GM12878 (cell line): ENCODE measurements around the gene H2BK1. TPM values are rescaled to one million over a fixed set of nuclear protein-coding genes. Genes with fewer than 3 reads are reported as not detected.

Experiments used
- ATAC-seq: fragments of 200-7000 bp; cut with Tn5 transposase; 3 replicates; pipeline ENCODE4 v1.9.1; 2020; ENCODE audit warnings: mild to moderate bottlenecking, moderate library complexity
- BruUV-seq: library from RNA; stranded (reverse); fragments of 400-500 nt; replicated peaks from 2 replicates; lab custom pipeline; 2021; lab: Mats Ljungman, UMichigan
- CTCF ChIA-PET: fragments of 300-600 bp; sonication (Branson Sonifier 250); formaldehyde crosslinking; extraction: SDS; loops from one replicate; lab custom pipeline; 2021; ENCODE audit warnings: inconsistent platforms; lab: Yijun Ruan, JAX
- POLR2A ChIA-PET: fragments of 350-600 bp; formaldehyde crosslinking; extraction: SDS; loops from one replicate; lab custom pipeline; 2021; ENCODE audit warnings: inconsistent platforms; lab: Charles Lee
- RAD21 ChIA-PET: fragments of 300-600 bp; sonication (Branson Sonifier 250); formaldehyde crosslinking; loops from one replicate; lab custom pipeline; 2023; ENCODE audit warnings: antibody characterized with exemption; ENCODE audit not compliant: unreplicated experiment; lab: Charles Lee
- SMC1A ChIA-PET: fragments of 300-600 bp; sonication (Branson Sonifier 250); formaldehyde crosslinking; loops from one replicate; lab custom pipeline; 2023; ENCODE audit not compliant: unreplicated experiment, uncharacterized antibody; lab: Charles Lee
- DNase-seq: peaks from one replicate; pipeline ENCODE4 v3.0.0-alpha.2; 2011; ENCODE audit warnings: low read depth, low spot score
- FAIRE-seq: peaks from 3 replicates; lab custom pipeline; 2011; peaks lifted over from hg19 to GRCh38; lab: Jason Lieb, UNC
- H2AFZ ChIP-seq: 2 replicates; pipeline ENCODE4 v1.6.0; 2011; ENCODE audit warnings: low read depth, low read length, control low read depth; ENCODE audit not compliant: control insufficient read depth
- H3K27ac ChIP-seq: 2 replicates; pipeline ENCODE4 v1.5.1; 2011; ENCODE audit warnings: control low read depth; ENCODE audit not compliant: control insufficient read depth, insufficient read depth
- H3K27me3 ChIP-seq, 2 experiments: replicated peaks in 1 of 2; 2 replicates each; pipeline versions ENCODE4 v1.6.0 to v1.6.1; 2011; ENCODE audit warnings: low read length in 1 of 2; ENCODE audit not compliant: control insufficient read depth in 2 of 2, insufficient read depth in 2 of 2
- H3K36me3 ChIP-seq, 2 experiments: 2 replicates each; pipeline ENCODE4 v1.5.1; 2011; ENCODE audit warnings: low read length in 1 of 2; ENCODE audit not compliant: control insufficient read depth in 2 of 2, insufficient read depth in 2 of 2
- H3K4me1 ChIP-seq: 2 replicates; pipeline ENCODE4 v1.6.1; 2011; ENCODE audit warnings: mild to moderate bottlenecking, low read length, moderate library complexity, mixed read lengths; ENCODE audit not compliant: control insufficient read depth, insufficient read depth
- H3K4me2 ChIP-seq: 2 replicates; pipeline ENCODE4 v1.6.0; 2011; ENCODE audit warnings: control low read depth; ENCODE audit not compliant: control insufficient read depth, insufficient read depth
- H3K4me3 ChIP-seq: fragments of 200-600 bp; sonication (generic); 2 replicates; pipeline ENCODE4 v1.5.1; 2016
- H3K79me2 ChIP-seq: 2 replicates; pipeline ENCODE4 v1.6.0; 2011; ENCODE audit warnings: low read length; ENCODE audit not compliant: control insufficient read depth, insufficient read depth
- H3K9ac ChIP-seq: 2 replicates; pipeline ENCODE4 v1.8.0; 2011; ENCODE audit warnings: low read length, control low read depth, mixed read lengths; ENCODE audit not compliant: control insufficient read depth, insufficient read depth
- H3K9me3 ChIP-seq: replicated peaks from 3 replicates; pipeline ENCODE4 v1.5.1; 2011; ENCODE audit warnings: mild to moderate bottlenecking, low read length; ENCODE audit not compliant: control insufficient read depth, insufficient read depth
- H4K20me1 ChIP-seq: 2 replicates; pipeline ENCODE4 v1.6.0; 2011; ENCODE audit not compliant: control insufficient read depth, insufficient read depth
- BCLAF1 ChIP-seq: fragments of 450-650 bp; IDR thresholded peaks from 2 replicates; pipeline ENCODE4 v1.6.1; 2017; ENCODE audit warnings: antibody characterized with exemption, mild to moderate bottlenecking, moderate library complexity
- HCFC1 ChIP-seq: fragments of 150-350 bp; IDR thresholded peaks from 2 replicates; pipeline ENCODE4 v1.6.1; 2014; ENCODE audit warnings: low read length
- IRF5 ChIP-seq: fragments of 450-650 bp; IDR thresholded peaks from 2 replicates; pipeline ENCODE4 v1.6.1; 2017; ENCODE audit warnings: borderline replicate concordance
- LARP7 ChIP-seq: fragments of 450-650 bp; IDR thresholded peaks from 2 replicates; pipeline ENCODE4 v1.6.1; 2017; ENCODE audit warnings: mild to moderate bottlenecking
- PAX8 ChIP-seq: fragments of 450-650 bp; IDR thresholded peaks from 2 replicates; pipeline ENCODE4 v1.6.1; 2017; ENCODE audit warnings: mild to moderate bottlenecking, moderate library complexity
- POLR2A ChIP-seq: IDR thresholded peaks from 2 replicates; pipeline ENCODE4 v1.6.1; 2011; ENCODE audit warnings: low read depth, mild to moderate bottlenecking, low read length
- SMAD5 ChIP-seq: IDR thresholded peaks from 2 replicates; pipeline ENCODE4 v1.6.1; 2016; ENCODE audit warnings: antibody characterized with exemption, low read depth
- TCF3 ChIP-seq: IDR thresholded peaks from 2 replicates; pipeline ENCODE4 v1.6.1; 2012; ENCODE audit warnings: low read depth, mild to moderate bottlenecking, low read length, borderline replicate concordance; ENCODE audit not compliant: insufficient read depth
- TCF7 ChIP-seq: IDR thresholded peaks from 2 replicates; pipeline ENCODE4 v1.6.1; 2014; ENCODE audit warnings: antibody characterized with exemption, borderline replicate concordance
- YY1 ChIP-seq: IDR thresholded peaks from 2 replicates; pipeline ENCODE4 v1.6.1; 2011; ENCODE audit warnings: low read depth, mild to moderate bottlenecking, low read length
- ZNF274 ChIP-seq: IDR thresholded peaks from one replicate; pipeline ENCODE4 v1.8.0; 2011; ENCODE audit not compliant: insufficient read length, insufficient read depth
- WGBS: methylation state at CpG from one replicate; pipeline ENCODE4 v1.1.6; 2016; ENCODE audit warnings: low lambda C conversion rate; ENCODE audit not compliant: insufficient replicate concordance, insufficient coverage; ENCODE audit errors: missing lambda C conversion rate; 5-methylcytosine and 5-hydroxymethylcytosine counted together
- in situ Hi-C: fragments of 300-500 bp; cut with MboI; formaldehyde crosslinking; loops from 9 replicates; pipeline ENCODE4 v1.14.3; 2018; ENCODE audit warnings: mixed read lengths
- intact Hi-C: fragments of 100-400 bp; cut with micrococcal nuclease; formaldehyde crosslinking; loops from one replicate; pipeline ENCODE4 v1.14.2; 2022; ENCODE audit not compliant: unreplicated experiment
- polyA plus RNA-seq, 11 experiments: library from polyadenylated mRNA; depleted of rRNA in 4 of 11; unstranded in 6 of 11; stranded (reverse) in 5 of 11; fragments of >200 nt; fragmentation: Nextera tagmentation in 4 of 11; fragmentation: Illumina TruSeq in 1 of 11; extraction: Ambion mirVana in 4 of 11; extraction: Trizol in 1 of 11; gene quantifications; 1 replicate in 1 of 11; 2 replicates in 10 of 11; pipeline versions ENCODE4 v1.2.1 to v1.2.3, GENCODE V29; 2011 to 2016; ENCODE audit warnings: inconsistent platforms in 2 of 11, missing spikeins in 2 of 11, low read depth in 1 of 11
- total RNA-seq, 4 experiments: library from RNA; depleted of rRNA in 3 of 4; stranded (reverse); fragments of >200 nt in 3 of 4; fragmentation: Illumina TruSeq in 1 of 4; extraction: Trizol in 1 of 4; gene quantifications; 2 replicates each; pipeline versions ENCODE4 v1.2.1 to v1.2.3, GENCODE V29; 2013 to 2021
- TF ChIP-seq, protein P1 (sequence below): fragments of 450-650 bp; IDR thresholded peaks from 2 replicates; pipeline ENCODE4 v1.6.1; 2017; ENCODE audit warnings: mild to moderate bottlenecking, moderate library complexity
- TF ChIP-seq, protein P2 (sequence below): IDR thresholded peaks from 2 replicates; pipeline ENCODE4 v1.6.1; 2012; ENCODE audit warnings: low read length, inconsistent platforms

The H2BK1 gene
- total and polyA plus RNA-seq, 10 of the 15 experiments (the other 5 are each of a cell fraction or from before 2014, with no cell fraction given) = 0.54 TPM; not detected in 9

DNA sequence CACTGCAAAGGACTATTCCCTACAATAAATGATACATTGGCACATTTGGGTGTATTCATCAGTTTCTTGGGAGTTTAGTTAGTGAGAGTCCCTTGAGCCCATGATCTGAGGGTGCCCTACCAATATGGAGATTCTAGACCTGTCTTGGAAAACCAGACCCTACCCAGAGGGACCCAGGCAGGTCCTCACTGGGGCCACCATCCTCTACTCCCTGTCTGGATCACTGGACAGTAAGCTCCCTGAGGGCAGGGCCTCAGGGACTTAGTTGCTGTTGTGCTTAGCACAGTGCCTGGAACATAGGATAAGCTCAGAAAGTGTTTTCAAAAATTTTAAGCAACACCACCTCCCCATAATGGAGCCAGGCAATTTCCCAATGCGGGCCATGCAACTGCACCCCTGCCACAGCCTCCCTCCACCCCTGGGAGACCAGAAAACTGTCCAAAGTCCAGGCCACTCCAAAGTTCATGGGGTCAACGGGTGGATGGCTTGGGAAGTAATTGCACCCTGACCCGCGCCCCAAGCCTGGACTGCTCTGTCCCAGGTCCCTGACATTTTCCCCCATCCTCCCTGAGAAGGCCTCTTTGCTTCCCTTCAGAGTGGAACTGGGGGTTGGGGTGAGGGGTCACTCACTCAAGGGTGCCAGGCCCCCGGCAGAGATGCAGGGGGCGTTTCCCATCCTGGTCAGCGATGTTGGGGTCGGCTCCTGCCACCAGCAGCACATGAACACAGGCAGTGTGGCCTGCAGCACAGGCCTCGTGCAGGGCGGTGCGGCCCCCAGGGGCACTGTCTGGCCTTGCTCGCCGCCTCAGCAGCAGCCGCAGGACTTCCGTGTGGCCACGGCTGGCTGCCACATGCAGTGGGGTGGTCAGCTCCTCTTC, 24.3 kb downstream of the H2BK1 start (continued):
- TF ChIP-seq, protein P1, sequence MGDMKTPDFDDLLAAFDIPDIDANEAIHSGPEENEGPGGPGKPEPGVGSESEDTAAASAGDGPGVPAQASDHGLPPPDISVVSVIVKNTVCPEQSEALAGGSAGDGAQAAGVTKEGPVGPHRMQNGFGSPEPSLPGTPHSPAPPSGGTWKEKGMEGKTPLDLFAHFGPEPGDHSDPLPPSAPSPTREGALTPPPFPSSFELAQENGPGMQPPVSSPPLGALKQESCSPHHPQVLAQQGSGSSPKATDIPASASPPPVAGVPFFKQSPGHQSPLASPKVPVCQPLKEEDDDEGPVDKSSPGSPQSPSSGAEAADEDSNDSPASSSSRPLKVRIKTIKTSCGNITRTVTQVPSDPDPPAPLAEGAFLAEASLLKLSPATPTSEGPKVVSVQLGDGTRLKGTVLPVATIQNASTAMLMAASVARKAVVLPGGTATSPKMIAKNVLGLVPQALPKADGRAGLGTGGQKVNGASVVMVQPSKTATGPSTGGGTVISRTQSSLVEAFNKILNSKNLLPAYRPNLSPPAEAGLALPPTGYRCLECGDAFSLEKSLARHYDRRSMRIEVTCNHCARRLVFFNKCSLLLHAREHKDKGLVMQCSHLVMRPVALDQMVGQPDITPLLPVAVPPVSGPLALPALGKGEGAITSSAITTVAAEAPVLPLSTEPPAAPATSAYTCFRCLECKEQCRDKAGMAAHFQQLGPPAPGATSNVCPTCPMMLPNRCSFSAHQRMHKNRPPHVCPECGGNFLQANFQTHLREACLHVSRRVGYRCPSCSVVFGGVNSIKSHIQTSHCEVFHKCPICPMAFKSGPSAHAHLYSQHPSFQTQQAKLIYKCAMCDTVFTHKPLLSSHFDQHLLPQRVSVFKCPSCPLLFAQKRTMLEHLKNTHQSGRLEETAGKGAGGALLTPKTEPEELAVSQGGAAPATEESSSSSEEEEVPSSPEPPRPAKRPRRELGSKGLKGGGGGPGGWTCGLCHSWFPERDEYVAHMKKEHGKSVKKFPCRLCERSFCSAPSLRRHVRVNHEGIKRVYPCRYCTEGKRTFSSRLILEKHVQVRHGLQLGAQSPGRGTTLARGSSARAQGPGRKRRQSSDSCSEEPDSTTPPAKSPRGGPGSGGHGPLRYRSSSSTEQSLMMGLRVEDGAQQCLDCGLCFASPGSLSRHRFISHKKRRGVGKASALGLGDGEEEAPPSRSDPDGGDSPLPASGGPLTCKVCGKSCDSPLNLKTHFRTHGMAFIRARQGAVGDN = no peak

DNA sequence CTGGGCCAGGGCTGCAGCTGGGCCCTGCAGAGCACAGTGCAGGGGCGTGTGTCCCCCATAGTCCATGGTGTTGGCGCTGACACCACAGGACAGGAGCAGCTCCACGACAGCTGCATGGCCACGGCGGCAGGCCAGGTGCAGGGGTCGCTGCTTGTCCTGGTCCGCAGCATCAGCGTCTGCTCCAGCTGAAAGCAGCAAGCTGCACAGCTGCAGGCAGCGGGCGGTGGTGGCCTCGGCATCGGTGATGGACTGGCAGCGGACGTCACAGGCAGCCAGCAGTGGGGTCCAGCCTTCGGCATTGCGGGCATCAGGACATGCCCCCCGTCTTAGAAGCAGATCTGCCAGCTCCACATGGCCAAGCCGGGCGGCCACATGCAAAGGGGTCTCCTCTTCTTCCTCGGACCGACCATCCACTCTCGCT, 29.3 kb downstream of the H2BK1 start:
- no peak overlapping the region for H3K9ac ChIP-seq
- no peaks in the 10 kb centered on the region for H3K79me2 ChIP-seq
- ChIA-PET SMC1A (no interaction called here), POLR2A (no interaction called here), RAD21 (no interaction called here), CTCF (no interaction called here)
- no peak overlapping the region for H3K4me2 ChIP-seq
- no peak overlapping the region for H3K27ac ChIP-seq
- DNase-seq (no peak), FAIRE-seq (no peak), ATAC-seq (no peak)
- H4K20me1 ChIP-seq = no peaks in the 10 kb centered on the region; the same call in 1 of the 2 replicates
- no TSS peak for BruUV-seq
- no peak overlapping the region for H2AFZ ChIP-seq
- intact Hi-C loops = no loop called here
- in situ Hi-C loops = no loop called here
- H3K4me1 ChIP-seq = no peaks in the 10 kb centered on the region
- no peaks in the 10 kb centered on the region for H3K36me3 ChIP-seq
- H3K9me3 ChIP-seq = no peaks in the 10 kb centered on the region
- 53% methylated on average over 22 of the region's 22 CpGs for WGBS
- peaks cover 0 to 4% of the 10 kb centered on the region in 2 experiments; a peak in 3 of 4 replicates for H3K27me3 ChIP-seq
- no peak overlapping the region for H3K4me3 ChIP-seq
- TF ChIP-seq YY1 = no peak
- TF ChIP-seq IRF5 = no peak
- TF ChIP-seq TCF3 = no peak
- TF ChIP-seq SMAD5 = no peak
- TF ChIP-seq POLR2A = no peak
- no peak for TF ChIP-seq PAX8
- TF ChIP-seq LARP7 = no peak
- no peak for TF ChIP-seq ZNF274
- no peak for TF ChIP-seq BCLAF1
- TF ChIP-seq TCF7 = no peak
- TF ChIP-seq, protein P2, sequence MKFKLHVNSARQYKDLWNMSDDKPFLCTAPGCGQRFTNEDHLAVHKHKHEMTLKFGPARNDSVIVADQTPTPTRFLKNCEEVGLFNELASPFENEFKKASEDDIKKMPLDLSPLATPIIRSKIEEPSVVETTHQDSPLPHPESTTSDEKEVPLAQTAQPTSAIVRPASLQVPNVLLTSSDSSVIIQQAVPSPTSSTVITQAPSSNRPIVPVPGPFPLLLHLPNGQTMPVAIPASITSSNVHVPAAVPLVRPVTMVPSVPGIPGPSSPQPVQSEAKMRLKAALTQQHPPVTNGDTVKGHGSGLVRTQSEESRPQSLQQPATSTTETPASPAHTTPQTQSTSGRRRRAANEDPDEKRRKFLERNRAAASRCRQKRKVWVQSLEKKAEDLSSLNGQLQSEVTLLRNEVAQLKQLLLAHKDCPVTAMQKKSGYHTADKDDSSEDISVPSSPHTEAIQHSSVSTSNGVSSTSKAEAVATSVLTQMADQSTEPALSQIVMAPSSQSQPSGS = no peak
- no peak for TF ChIP-seq HCFC1
